RPMI8226 (cell line): ENCODE results near the gene CIAO2B.
"Not testable (repeated sequence)": the region's sequence is repeated elsewhere in the genome, so short reads cannot be mapped to it uniquely, and the experiment has no call there.

Experiments used
- DNase-seq: peaks from one replicate; pipeline ENCODE4 v3.0.0-alpha.2; 2015

Gene CIAO2B

DNA sequence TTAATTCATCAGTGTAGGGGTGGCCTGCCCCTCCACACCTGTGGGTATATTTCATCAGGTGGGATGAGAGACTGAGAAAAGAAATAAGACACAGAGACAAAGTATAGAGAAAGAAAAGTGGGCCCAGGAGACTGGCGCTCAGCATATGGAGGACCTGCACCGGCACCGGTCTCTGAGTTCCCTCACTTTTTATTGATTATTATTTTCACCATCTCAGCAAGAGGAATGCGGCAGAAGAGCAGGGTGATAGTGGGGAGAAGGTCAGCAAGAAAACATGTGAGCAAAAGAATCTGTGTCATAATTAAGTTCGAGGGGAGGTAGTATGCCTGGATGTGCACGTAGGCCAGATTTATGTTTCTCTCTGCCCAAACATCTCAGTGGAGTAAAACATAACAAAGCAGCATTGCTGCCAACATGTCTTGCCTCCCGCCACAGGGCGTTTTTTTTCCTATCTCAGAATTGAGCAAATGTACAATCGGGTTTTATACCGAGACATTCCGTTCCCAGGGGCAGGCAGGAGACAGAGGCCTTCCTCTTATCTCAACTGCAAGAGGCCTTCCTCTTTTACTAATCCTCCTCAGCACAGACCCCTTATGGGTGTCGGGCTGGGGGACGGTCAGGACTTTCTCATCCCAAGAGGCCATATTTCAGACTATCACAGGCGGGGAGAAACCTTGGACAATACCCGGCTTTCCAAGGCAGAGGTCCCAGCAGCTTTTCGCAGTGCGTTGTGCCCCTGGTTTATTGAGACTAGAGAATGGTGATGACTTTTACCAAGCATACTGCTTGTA is 21.4 kb upstream of the CIAO2B start:
- DNase-seq, result not testable (repeated sequence)

DNA sequence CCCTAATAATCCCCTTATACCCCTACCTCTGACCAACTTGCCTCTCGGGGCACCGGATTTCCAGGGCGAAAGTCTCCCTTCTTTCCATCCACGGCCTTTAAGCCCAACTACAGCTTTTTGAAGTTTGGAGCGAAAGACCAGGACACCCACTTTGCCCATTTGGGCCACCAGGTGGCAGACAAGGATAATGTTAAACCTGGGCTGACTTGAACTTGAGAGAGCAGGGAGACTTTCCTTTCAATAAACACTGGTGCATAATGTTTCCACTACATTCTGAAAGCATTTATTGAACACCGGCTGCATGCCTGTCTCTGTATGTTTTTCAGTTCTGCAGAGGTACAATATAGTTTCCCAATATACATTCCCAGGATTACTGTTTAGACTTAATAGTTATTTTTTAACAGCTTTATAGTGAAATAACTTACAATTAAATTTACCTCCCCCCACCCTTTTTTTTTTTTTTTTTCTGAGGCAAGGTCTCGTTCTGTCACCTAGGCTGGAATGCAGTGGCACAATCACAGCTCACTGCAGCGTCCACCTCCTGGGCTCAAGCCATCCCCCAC is 20.0 kb upstream of the CIAO2B start:
- peak; percentile 86 for DNase-seq

DNA sequence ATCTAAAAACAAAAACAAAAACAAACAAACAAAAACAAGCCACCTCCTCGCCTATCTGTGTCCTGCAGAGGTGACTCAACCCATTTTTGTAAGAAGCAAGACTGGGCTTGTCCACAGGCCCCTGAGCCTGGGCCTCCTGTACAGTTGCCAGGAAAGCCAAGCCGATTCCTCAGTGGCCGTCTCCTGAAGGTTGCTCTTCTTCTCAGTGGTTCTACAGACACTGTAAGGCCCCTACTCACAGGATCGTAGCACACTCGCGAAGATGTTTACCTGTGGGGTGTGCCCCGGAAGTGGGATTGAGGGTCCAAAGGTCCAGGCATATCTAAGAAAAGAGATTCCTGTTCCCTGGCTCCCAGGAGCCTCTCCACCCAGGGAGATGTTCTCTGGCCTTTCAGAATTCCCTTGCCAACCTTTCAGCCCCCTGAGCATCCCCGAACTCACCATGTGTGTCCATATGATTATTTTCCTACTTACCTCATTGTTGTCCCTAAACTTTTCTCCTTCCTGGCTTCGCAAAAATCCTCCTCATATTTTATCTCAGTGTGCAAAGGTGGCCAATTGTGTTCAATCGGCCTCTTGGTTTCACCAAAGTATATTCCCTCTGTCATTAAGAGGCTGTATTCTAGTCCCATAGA is 19.4 kb upstream of the CIAO2B start:
- no peak for DNase-seq

DNA sequence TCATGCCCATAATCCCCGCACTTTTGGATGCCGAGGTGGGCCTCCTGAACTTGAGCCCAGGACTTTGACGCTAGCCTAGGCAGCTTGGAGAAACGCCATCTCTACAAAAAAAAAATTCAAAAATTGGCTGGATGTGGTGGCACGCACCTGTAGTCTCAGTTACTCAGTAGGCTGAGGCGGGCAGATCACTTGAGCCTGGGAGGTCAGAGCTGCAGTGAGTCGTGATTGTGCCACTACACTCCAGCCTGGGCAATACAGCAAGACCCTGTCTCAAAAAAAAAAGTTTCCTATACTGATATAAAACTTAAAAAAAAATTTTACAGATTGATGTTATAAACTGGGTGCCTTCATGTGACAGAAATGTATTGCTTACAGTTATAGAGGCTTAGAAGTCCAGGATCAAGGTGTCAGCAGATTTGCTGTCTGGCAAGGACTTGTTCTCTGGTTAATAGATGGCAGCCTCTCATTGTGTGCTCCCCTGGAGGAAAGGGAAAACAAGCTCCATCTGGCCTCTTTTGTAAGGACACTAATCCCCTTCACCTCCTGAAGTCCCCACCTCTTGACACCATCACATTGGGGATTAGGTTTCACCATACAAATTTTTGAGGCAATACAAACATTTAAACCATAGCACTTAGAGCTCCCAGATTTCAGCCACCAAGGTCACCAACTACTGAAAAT is 18.4 kb upstream of the CIAO2B start:
- DNase-seq, result no peak

DNA sequence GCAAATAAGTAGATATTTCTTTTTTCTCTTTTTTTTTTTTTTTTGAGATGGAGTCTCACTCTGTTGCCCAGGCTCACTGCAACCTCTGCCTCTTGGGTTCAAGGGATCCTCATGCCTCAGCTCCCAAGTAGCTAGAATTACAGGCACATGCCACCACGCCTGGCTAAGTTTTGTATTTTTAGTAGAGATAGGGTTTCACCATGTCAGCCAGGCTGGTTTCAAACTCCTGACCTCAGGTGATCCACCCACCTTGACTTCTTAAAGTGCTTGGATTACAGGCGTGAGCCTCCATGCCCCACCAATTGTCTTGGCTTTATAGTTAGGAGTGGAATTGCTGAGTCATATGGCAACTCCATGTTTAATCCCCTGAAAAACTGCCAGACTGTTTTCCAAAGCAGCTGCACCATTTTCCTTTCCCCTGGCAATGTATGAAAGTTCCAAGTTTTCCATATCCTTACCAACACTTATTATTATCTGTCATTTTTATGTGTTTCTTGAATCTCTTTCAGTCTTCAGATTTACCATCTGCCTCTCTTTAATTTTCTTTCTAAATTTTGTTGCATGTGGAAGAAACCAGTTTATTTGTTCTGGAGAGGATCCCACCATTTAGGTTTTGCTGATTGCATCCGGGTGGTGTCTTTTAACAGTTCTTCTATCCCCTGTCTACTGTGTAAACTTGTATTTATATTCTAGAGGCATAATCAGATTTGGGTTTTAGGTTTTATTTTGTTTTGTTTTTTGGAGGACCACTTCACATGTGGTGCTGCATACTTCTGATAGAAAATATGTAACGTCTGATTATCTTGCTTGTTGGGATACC is 17.0 kb upstream of the CIAO2B start:
- no peak for DNase-seq

DNA sequence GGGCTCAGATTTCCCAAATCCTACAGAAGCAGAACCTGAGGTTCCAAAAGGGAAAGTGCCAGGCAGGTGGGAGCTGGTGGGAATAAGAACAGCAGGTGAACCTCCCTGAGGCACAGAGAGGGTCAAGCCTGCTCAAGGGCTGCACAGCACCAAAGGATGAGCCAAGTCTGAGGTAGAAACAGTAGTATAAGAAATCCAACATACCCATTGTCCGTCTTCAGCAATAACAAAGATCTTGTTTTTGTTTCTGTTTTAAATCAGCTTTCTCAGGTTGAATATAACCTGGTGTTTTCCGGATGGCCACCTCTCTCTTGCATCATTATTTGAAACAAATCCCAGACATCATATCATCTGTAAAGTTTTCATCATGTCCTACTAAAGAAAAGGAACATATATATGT is 16.2 kb upstream of the CIAO2B start:
- DNase-seq, result no peak

DNA sequence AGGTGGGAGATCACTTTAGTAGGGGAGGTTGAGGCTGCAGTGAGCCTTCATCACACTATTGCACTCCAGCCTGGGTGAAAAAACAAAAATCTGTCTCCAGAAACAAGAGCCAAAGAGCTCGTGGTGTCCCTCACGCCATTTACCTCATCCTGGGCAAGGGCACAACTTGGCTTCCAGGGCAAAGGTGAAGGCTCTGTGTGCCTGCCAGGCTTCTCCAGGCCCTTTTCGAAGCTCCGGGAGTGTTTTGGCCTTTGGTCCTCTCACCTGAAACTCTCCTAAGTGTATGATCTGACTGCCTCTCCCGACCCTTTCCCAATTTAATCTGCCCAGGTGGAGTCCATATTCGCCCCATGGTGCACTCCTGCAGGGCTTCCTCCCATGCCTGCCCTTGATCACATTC is 15.3 kb upstream of the CIAO2B start:
- no peak for DNase-seq

DNA sequence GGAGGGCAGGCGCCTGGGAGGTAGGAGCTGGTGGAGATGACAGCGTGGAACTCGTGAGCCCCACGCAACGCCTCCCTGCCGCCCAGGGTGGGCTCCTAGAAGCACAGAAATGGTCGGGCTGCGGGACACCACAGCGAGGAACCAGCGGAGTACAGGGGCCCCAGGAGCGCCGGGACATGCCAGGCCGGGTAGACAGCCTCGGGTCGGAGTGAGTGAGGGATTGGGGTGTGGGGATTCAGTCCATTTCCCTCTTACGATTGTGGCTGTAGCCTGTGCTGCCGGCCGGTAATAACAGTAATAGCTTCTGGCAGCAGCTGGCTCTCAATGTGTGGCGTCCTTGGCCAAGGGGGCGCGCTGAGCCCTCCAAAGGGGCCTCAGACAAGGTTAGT is 14.6 kb upstream of the CIAO2B start:
- no peak for DNase-seq

DNA sequence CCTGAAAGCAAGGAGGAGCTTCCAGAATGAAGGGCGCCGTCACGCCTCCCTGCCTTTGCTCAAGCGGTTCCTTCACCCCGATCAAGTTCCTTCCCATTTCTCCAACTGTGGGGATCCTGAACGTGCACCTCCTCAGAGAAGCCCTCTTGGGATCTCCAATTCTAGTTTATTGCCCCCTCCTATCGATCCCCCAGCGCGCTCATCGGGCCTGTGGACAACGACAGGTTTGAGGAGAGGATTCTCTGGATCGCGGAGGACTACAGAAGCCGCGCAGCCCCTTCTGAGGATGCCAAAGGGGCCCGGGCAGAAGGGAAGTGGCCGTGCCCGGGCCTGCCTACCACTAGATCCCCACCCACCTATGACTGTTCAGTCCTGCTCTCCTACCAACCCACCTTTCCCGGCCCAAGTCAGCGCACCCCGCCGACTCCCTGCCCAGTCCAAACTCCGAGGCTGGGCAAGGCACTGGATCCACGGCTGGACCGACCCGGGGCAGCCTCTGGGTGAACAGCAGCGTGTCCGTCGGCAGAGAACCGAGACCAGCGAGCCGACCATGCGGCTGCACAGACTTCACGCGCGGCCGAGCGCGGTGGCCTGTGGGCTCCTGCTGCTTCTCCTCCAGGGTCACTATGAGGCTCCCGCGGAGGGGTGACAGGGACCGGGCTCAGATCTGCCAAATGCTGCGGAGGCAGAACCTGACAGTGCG is 14.1 kb upstream of the CIAO2B start:
- DNase-seq, result no peak

DNA sequence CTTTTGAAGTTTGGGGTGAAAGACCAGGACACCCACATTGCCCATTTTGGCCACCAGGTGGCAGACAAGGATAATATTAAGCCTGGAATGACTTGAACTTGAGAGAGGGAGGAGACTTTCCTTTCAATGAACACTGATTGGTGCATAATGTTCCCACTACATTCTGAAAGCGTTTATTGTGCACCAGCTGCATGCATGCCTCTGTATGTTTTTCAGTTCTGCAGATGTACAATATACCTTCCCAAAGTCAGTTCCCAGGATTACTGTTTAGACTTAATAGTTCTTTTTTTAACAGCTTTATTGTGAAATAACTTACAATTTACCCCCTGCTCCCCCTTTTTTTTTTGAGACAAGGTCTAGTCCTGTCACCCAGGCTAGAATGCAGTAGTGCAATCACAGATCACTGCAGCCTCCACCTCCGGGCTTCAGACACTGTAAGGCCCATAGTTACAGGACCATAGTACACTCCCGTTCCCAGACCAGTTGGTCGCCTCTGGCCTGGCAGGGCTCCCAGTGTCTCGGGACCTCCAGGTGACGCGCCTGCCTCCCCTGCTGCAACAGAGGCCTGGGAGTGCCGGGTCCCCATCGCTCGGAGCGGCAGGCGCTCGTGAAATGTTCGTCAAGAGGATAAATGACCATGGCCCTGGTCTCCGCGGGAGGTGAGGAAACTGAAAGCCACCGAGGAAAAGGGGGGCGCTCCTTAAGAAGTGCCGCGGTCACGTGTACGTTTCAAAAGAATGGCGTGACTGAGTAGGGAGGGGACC is 13.3 kb upstream of the CIAO2B start:
- peak; percentile 88 for DNase-seq

DNA sequence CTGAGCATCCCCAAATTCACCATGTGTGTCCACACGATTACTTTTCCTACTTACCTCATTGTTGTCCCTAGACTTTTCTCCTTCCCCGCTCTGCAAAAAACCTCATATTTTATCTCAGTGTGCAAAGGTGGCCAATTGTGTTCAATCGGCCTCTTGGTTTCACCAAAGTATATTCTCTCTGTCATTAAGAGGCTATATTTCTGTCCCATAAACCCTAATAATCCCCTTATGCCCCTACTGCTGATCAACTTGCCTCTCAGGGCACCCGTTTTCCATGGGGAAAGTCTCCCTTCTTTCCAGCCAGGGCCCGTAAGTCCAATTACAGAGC is 12.7 kb upstream of the CIAO2B start:
- DNase-seq, result no peak

DNA sequence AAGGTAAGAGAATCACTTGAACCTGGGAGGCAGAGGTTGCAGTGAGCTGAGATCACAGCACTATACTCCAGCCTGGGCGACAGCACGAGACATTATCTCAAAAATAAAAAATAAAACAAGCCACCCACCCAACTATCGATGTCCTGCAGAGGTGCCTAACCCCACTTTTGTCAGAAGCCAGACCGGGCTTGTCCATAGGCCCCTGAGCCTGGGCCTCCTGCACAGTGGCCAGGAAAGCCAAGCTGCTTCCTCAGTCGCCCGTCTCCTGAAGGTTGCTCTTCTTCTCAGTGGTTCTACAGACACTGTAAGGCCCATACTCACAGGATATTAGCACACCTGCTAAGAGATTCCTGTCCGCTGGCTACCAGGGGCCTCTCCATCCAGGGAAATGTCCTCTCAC is 12.3 kb upstream of the CIAO2B start:
- no peak for DNase-seq

DNA sequence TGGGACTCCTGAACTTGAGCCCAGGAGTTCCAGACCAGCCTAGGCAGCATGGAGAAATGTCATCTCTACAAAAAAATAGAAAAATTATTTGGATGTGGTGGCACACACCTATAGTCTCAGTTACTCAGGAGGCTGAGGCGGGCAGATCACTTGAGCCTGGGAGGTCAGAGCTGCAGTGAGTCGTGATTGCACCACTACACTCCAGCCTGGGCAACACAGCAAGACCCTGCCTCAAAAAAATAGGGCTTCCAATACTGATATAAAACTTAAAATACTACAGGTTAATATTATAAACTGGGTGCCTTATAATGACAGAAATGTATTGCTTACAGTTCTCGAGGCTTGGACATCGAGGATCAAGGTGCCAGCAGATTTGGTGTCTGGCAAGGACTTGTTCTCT is 11.7 kb upstream of the CIAO2B start:
- DNase-seq, result no peak

DNA sequence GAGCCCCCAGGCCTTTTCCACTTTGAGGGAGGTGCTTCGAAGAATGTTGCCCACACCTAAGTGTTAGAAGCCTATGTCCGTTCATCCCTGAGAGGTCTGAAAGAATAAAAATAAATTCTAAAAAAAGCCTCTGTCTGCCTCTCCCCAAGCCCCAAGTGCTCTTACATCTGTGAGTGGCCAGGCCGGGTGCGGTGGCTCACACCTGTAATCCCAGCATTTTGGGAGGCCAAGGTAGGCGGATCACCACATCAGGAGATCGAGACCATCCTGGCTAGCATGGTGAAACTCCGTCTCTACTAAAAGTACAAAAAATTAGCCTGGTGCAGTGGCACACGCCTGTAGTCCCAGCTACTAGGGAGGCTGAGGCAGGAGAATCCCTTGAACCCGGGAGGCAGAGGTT is 10.8 kb upstream of the CIAO2B start:
- not testable (repeated sequence) for DNase-seq

DNA sequence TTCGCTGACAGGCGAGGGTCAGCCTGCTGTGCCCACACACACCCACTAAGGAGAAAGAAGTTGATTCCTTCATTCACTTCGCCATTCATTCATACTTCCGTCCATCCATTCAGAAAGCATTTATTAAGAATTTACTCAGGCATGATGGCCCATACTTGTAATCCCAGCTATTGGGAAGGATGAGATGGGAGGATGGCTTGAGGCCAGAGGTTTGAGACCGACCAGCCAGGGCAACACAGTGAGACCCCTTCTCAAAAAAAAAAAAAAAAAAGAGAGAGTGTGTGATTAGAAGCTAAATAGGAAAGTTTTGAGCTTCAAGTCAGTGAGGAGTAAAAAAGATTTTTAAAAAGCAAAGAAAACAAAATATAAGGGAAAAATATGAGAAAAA is 9.8 kb upstream of the CIAO2B start:
- no peak for DNase-seq

DNA sequence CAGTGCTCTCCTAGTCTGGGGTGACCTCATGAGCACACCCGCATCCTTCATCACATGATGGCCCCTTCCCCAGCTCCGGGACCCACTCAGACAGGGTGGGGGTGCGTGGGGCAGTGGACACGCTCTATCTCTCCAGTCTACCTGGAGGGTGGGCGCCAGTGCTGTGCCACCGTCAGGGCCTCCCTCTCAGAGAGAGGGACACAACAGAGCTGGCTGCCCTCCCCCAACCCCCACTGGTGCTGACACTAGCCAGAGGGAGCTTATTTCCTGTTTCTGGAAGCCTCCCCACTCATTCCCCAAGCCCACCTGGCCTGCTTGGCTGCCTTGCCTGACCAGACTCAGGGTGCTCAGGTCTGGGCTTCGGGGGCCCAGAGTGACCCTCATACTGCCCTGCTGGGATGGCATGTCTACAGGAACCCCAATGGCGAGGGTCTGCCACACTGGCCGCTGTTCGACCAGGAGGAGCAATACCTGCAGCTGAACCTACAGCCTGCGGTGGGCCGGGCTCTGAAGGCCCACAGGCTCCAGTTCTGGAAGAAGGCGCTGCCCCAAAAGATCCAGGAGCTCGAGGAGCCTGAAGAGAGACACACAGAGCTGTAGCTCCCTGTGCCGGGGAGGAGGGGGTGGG is 9.3 kb upstream of the CIAO2B start:
- DNase-seq, result no peak

DNA sequence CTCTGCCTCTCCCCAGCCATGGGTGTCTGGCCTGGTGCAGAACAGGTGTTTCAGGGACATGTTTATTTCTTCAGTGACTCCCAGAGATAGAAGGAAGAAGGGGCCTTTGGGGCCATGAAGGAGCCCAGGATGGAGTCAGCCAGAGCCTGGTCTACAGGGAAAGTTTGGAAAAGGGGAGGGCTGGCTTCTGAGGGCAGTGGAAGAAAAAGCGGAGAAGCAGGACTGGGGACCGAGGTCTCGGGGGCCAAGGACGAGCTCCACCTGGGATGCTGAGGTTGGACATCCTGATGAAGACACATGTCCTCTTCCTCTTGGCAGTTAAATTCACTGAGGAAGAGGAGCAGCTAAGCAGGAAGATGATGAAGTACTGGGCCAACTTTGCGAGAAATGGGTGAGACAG is 8.8 kb upstream of the CIAO2B start:
- DNase-seq, result no peak

DNA sequence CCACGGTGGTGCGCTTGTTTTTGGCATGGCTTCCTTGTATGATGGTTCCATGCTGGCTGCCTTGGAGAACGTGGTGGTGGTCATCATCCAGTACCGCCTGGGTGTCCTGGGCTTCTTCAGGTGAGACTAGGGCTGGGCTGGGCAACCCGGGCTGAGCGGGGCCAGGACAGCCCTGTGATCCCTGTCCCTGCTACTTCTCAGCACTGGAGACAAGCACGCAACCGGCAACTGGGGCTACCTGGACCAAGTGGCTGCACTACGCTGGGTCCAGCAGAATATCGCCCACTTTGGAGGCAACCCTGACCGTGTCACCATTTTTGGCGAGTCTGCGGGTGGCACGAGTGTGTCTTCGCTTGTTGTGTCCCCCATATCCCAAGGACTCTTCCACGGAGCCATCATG is 6.0 kb upstream of the CIAO2B start:
- DNase-seq, result no peak

DNA sequence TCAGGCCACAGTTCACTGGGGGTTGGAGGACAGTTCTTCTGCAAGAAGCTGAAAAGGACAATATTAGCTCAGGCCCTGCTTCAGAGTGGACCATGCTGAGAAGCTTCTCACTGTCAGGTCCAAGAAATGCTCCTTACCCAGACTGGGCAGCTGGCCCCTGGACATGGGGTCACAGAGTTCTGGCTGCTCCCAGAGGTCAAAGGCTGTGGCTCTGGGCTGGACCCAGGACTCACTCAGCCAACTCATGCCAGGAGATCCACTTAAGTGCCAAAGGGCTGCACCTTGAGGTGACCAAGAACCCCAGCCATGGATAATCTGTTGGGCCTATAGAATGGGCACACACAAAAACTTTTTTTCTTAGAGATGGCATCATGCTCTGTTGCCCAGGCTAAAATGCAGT is 5.2 kb upstream of the CIAO2B start:
- DNase-seq, result no peak

DNA sequence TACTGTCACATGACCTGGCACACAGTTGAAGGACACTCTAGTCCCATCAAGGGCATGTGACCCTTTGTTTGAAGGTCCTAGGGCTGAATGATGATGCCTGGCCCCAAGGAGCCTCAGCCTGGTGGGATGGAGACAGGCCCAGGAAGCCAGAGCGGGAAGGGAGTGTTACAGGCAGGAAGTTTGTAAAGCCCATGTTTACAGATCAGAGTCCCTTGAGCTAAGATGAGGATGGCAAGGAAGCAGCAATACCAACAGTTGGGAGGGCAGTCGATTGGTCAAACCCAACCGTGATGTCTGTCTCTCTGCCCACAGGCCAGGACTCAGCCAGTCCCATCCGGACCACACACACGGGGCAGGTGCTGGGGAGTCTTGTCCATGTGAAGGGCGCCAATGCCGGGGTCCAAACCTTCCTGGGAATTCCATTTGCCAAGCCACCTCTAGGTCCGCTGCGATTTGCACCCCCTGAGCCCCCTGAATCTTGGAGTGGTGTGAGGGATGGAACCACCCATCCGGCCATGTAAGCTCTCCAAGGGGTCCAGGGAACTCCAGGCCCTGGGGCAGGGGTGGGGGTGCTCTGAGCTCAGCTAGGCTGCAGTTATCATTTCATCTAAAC is 3.6 kb upstream of the CIAO2B start:
- no peak for DNase-seq
